Activated naive CD4-positive, alpha-beta T cell treated with anti-CD3 and anti-CD28 coated beads, Interleukin-2, amount 50 U/mL, for 24 hours (primary cell): ENCODE results near the gene C2CD3.
A peak's percentile ranks its signal among the peaks of the same experiment; 100 is the strongest.
"Not testable (repeated sequence)": the region's sequence is repeated elsewhere in the genome, so short reads cannot be mapped to it uniquely, and the experiment has no call there.

ENCODE experiments used
- H3K27ac Mint-ChIP-seq: one replicate; pipeline ENCODE4 v1.8.0; 2021; ENCODE audit warnings: mild to moderate bottlenecking, mixed read lengths
- H3K27me3 Mint-ChIP-seq: one replicate; pipeline ENCODE4 v1.8.0; 2021; ENCODE audit warnings: mixed read lengths
- H3K36me3 Mint-ChIP-seq: one replicate; pipeline ENCODE4 v1.8.0; 2021; ENCODE audit warnings: mixed read lengths
- H3K4me1 Mint-ChIP-seq: one replicate; pipeline ENCODE4 v1.8.0; 2021; ENCODE audit warnings: mixed read lengths
- H3K4me3 Mint-ChIP-seq: one replicate; pipeline ENCODE4 v1.8.0; 2021; ENCODE audit warnings: mild to moderate bottlenecking, mixed read lengths
- H3K9me3 Mint-ChIP-seq: one replicate; pipeline ENCODE4 v1.8.0; 2021; ENCODE audit warnings: mixed read lengths

C2CD3 gene

DNA sequence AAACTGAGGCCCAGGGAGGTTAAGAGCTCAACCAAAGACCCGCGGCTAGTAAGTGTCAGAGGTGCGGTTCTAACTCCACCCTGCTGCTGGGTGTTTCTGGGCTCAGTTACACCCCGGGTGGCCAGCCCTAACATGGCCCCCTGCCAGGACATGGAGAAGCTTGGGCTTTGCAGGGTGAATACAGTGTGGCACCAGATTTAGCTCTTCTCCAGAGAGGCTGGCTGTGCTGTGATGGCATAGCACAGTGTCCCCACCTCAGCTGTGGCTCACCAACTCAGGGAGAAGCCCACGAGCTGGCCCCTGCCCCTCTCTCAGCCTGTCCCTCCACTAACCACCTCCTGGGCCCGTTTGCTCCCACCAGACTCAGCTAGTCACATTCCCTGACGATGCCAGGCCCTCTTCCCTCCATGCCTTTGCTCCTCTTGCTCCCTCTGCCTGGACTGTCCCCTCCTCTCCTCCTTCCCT is 168.9 kb downstream of the C2CD3 start:
- peaks cover 9% of the 10 kb centered on the region for H3K36me3 Mint-ChIP-seq
- H3K27me3 Mint-ChIP-seq: no peaks in the 10 kb centered on the region
- H3K9me3 Mint-ChIP-seq: no peaks in the 10 kb centered on the region
- H3K4me1 Mint-ChIP-seq: peaks cover 68% of the 10 kb centered on the region
- no peak overlapping the region for H3K27ac Mint-ChIP-seq
- H3K4me3 Mint-ChIP-seq: no peak overlapping the region

DNA sequence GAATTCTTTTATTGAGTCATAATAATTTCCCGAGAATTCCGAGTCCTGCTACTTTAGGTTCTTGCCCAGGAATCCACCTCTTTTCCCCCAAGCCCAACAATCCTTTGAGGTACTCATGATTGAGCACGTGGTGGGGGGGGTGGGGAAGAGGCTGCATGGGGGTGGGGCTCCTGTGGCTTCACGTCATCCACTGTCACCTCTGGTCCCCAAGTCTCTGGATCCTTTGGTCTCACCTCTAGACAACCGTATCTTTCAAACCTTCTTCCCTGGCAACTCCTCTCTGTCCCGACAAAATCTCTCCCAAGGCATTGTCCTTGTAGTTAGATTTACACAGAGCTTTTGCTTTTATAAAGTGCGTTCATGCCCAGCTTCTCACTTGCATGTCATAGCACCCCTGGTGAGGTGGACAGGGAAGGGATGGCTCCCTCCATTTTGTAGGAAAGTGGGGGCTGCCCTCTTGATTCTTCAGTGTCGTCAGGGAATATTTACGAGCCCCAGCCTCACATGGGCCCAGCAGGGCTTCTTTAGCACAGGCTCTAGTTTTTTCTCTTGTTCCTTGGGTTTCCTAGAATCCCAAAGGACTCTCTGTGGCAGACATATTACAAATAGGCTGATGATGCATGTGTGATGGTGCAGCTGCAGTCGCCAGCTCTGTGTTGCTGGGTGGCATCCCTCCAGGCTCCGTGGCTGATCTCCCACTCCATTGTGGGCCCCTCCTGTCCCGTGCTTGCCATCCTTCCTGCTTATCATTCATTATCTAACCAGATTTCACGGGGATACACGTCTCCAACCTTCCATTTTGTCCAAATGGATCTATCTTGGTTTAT is 170.3 kb downstream of the C2CD3 start:
- no peaks in the 10 kb centered on the region for H3K9me3 Mint-ChIP-seq
- no peaks in the 10 kb centered on the region for H3K27me3 Mint-ChIP-seq
- H3K36me3 Mint-ChIP-seq: peaks cover 9% of the 10 kb centered on the region
- peaks cover 68% of the 10 kb centered on the region for H3K4me1 Mint-ChIP-seq
- H3K4me3 Mint-ChIP-seq: no peak overlapping the region
- no peak overlapping the region for H3K27ac Mint-ChIP-seq

DNA sequence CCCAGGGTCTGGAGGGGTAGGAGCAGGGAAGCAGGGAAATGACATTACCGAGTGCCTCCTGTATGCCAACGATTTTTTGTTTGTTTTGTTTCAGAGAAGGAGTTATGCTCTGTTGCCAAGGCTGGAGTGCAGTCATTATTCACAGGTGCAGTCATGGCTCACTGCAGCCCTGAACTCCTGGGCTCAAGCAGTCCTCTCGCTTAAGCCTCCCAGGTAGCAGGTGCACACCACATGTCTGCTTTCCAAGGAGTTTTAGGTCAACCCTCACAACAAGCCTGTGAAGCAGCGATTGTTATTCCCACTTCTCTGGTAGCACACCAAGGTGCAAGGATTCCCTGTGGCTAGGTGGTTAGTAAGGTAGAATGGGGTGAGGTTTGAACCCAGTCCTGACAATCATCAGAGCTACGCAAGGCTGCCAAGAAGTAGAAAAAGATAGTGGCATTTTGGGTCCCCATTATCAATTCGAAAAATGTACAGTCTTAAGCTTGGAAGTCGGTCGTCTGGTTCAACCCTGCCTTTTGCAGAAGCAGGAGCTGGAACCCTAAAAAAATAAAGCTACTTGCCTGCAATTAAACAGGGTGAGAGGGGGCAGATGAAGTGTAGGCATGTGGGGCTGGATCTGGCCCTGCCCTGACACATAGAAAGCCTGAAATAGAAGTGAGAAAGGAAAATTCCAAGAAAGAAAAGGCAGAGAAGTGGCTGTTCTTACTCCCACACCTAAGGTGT is 171.1 kb downstream of the C2CD3 start:
- Mint-ChIP-seq H3K36me3 (peaks cover 9% of the 10 kb centered on the region), H3K4me3 (peak overlapping the region; percentile 3), H3K27ac (no peak overlapping the region), H3K9me3 (no peaks in the 10 kb centered on the region), H3K27me3 (no peaks in the 10 kb centered on the region), H3K4me1 (peaks cover 68% of the 10 kb centered on the region)

DNA sequence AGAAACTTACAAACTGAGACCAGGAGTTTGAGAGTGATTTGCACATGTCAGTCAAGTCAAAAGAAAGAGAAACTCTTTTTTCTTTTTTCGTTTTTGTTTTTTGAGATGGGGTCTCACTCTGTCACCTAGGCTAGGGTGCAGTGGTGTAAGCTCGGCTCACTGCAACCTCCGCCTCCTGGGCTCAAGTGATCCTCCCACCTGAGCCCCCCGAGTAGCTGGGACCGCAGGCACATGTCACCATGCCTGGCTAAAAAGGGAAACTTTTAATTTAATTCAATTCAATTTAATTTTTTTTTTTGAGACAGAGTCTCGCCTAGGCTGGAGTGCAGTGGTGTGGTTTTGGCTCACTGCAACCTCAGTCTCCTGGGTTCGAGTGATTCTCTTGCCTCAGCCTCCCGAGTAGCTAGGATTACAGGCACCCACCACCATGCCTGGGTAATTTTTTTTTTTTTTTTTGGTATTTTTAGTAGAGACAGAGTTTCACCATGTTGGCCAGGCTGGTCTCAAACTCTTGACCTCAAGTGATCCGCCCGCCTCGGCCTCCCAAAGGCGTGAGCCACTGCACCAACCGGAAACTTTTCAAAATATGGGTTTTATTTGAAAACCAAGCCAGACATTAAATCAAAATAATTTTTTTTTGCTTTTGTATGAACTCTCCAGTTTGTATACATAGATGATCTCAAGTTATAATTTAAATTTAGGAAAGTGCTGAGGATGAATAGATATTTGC is 171.8 kb downstream of the C2CD3 start:
- H3K9me3 Mint-ChIP-seq: no peaks in the 10 kb centered on the region
- no peaks in the 10 kb centered on the region for H3K27me3 Mint-ChIP-seq
- no peak overlapping the region for H3K4me3 Mint-ChIP-seq
- H3K36me3 Mint-ChIP-seq: peaks cover 9% of the 10 kb centered on the region
- H3K27ac Mint-ChIP-seq: no peak overlapping the region
- peaks cover 67% of the 10 kb centered on the region for H3K4me1 Mint-ChIP-seq

DNA sequence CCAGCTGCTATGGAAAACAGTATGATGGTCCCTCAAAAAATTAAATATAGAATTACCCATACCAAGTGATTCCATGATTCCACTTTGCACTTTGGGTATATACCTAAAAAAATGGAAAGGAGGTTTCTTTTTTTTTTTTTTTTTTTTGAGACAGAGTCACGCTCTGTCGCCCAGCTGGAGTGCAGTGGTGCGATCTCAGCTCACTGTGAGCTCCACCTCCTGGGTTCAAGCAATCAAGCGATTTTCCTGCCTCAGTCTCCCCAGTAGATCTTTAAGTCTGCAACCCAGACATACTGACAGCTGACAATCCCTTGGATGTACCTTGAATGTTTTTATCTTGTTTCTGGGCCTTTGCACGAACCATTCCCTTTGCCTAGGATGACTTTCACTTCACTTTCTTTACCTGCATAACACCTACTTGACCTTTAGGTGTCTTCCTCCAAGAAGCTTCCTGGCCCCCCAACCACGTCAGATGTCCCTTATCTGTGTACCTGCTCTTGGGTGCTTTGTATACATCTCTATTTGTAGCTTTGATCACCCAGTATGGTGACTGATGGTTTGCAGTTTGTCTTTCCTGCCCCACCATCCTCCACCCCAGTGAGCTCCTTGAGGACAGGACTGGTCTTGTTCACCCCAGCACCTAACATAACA is 173.6 kb downstream of the C2CD3 start:
- Mint-ChIP-seq H3K27ac (peak overlapping the region; percentile 42), H3K4me3 (no peak overlapping the region), H3K9me3 (no peaks in the 10 kb centered on the region), H3K4me1 (peaks cover 58% of the 10 kb centered on the region), H3K27me3 (no peaks in the 10 kb centered on the region), H3K36me3 (peaks cover 4% of the 10 kb centered on the region)

DNA sequence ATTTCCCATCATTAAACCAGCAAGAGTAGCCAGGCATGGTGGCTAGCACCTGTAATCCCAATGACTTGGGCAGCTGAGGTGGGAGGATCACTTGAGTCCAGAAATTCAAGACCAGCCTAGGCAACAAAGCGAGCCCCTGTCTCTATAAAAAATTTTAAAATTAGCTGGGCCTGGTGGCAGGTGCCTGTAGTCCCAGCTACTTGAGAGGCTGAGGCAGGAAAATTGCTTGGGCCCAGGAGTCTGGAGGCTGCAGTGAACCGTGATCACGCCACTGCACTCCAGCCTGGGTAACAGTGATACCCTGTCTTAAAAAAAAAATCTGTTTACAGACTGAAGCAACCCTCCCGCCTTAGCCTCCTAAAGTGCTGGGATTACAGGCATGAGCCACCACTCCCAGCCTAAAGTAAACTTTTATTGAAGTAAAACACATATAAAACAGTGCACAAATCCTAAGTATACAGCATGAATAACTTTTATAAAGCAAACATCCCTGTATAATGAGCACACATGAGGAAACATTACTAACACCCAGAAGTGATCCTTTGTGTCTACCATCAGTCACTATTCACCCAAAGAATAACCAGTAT is 174.5 kb downstream of the C2CD3 start:
- Mint-ChIP-seq H3K27me3 (no peaks in the 10 kb centered on the region), H3K36me3 (peaks cover 3% of the 10 kb centered on the region), H3K4me1 (peaks cover 66% of the 10 kb centered on the region), H3K4me3 (peak overlapping the region; percentile 59), H3K27ac (peak overlapping the region; percentile 90), H3K9me3 (no peaks in the 10 kb centered on the region)

DNA sequence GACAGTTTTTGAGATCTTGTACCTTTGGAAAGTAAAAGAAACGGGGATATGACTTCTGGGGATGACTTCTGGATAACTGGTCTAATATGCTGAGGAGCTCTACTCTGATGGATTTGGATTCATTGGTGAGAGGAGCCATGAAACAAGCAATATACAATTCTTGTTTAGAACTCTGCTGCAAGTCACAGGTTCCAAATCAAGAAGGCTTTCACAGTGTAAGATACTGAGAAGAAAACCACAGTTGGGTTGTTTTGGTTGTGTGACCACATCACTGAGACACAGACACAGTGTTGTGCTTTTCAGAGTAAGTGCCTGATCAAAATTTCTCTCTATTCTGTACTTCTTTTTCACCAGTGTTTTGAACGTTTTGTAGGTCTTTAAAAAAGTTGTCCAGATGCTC is 175.1 kb downstream of the C2CD3 start:
- H3K27ac Mint-ChIP-seq: peak overlapping the region; percentile 90
- no peaks in the 10 kb centered on the region for H3K27me3 Mint-ChIP-seq
- H3K4me3 Mint-ChIP-seq: peak overlapping the region; percentile 59
- peaks cover 1% of the 10 kb centered on the region for H3K36me3 Mint-ChIP-seq
- peaks cover 71% of the 10 kb centered on the region for H3K4me1 Mint-ChIP-seq
- H3K9me3 Mint-ChIP-seq: no peaks in the 10 kb centered on the region

DNA sequence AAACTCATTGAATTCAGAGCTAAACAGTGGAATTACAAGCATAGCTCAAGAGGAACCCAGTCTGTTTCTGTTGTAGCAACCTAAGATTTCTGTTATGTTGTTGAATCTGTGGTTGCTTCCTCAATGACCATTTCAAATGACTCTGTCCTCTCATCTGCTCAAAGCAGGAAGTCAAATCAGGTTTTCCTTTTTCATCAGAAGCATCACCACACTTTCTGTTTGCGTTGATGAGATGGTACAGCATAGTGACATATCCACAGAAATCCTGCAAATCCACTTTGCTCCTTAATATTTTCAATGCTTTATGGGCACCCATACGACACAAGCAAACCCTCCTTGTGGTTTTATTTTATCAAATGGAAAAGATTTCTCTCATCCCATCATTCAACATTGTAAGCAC is 175.6 kb downstream of the C2CD3 start:
- Mint-ChIP-seq H3K4me3 (peak overlapping the region; percentile 59), H3K27me3 (no peaks in the 10 kb centered on the region), H3K4me1 (peaks cover 76% of the 10 kb centered on the region), H3K27ac (peak overlapping the region; percentile 90), H3K9me3 (no peaks in the 10 kb centered on the region), H3K36me3 (peaks cover 1% of the 10 kb centered on the region)

DNA sequence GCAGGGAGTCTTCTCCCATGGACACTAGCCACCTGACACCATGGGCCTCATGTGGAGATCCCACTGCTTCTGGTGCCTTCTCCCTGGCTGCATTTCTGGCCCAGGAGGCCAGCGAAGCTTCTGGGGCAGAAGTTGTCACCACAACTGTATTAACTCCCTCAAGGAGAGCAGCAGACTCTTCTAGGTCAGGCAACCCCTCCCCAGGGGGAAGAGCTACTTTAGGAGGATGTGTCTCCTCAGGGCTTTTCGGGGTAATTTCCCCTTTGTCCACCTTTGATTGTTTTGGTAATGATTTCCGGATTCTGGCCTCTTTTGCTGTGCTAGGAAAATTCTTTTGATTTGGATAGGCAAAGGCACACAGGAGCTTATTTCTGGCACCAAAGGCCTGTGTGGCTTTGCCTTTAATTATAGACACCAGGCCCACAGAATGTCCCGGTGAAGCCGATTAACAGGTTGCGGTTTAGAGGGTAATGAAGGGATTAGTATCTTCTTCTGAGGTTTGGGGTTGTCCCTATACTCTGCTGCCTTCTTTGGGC is 179.3 kb downstream of the C2CD3 start:
- Mint-ChIP-seq H3K4me3 (no peak overlapping the region), H3K4me1 (peaks cover 55% of the 10 kb centered on the region), H3K9me3 (no peaks in the 10 kb centered on the region), H3K36me3 (no peaks in the 10 kb centered on the region), H3K27me3 (no peaks in the 10 kb centered on the region), H3K27ac (no peak overlapping the region)

DNA sequence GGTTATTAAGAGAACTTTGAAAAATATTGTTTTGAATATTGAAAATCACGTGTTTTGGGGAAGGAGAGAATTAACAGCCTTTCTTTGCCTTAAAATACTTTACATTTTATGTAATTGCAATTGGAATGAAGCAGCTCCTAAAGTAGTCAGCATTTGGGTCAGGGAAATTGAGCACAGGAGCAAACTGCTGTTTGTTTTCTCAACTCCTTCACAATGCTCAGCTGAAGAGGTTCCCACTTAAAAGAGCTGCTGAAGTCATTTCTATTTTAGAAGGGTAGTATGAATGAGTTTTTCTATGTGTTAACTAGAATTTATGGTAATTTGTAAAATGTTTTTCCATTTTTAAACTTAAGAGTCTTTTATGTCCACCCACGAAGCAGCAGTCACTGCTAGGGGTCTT is 180.1 kb downstream of the C2CD3 start:
- Mint-ChIP-seq H3K4me1 (peaks cover 48% of the 10 kb centered on the region), H3K9me3 (no peaks in the 10 kb centered on the region), H3K4me3 (no peak overlapping the region), H3K36me3 (no peaks in the 10 kb centered on the region), H3K27ac (peak overlapping the region; percentile 51), H3K27me3 (no peaks in the 10 kb centered on the region)

DNA sequence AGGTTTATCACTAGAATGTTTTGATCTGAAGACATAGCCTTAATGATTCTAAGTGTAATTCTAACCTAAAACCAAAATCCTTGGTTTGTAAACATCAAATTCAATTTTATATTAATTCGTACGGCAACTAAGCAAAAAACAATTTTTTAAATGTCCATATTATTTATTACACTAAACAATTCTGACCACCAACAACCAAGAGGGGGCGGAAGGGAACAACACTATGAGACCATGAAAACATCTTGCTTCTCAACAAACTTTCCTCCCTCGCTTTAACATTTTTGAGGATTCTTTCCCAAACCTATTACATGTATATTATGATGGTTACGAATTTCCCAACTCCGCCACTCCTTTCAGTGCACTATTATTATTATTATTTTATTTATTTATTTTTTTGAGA is 181.6 kb downstream of the C2CD3 start:
- Mint-ChIP-seq H3K4me3 (no peak overlapping the region), H3K27me3 (no peaks in the 10 kb centered on the region), H3K36me3 (no peaks in the 10 kb centered on the region), H3K4me1 (peaks cover 44% of the 10 kb centered on the region), H3K27ac (no peak overlapping the region), H3K9me3 (no peaks in the 10 kb centered on the region)

DNA sequence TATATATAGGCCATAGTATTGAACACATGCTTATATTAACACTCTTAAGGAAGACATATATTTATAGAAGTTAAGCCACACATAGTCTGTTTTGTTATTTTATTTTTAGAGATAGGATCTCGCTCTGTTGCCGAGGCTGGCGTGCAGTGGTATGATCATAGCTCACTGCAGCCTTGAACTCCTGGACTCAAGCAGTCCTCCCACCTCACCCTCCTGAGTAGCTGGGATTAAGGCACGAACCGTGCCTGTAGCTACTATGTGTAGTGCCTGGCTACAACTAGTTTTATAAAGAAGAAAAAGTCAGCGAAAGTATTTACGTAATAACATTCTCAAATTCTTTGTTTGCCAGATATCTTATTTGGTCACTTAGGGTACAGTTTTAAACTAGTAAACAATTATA is 182.6 kb downstream of the C2CD3 start:
- H3K36me3 Mint-ChIP-seq: no peaks in the 10 kb centered on the region
- H3K4me3 Mint-ChIP-seq: no peak overlapping the region
- H3K9me3 Mint-ChIP-seq: no peaks in the 10 kb centered on the region
- no peaks in the 10 kb centered on the region for H3K27me3 Mint-ChIP-seq
- peak overlapping the region; percentile 55 for H3K27ac Mint-ChIP-seq
- H3K4me1 Mint-ChIP-seq: peaks cover 52% of the 10 kb centered on the region

DNA sequence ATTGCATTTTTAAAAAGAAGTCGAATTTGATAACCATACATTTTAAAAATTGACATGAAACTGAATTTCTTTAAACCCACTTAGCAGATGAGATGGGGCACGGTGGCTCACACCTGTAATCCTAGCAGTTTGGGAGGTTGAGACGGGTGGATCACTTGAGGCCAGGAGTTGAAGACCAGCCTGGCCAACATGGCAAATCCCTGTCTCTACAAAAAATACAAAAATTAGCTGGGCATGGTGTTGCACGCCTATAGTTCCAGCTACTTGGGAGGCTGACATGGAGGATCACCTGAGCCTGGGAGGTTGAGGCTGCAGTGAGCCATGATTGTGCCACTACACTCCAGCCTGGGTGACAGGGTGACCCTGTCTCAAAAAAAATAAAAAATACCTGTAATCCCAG is 185.1 kb downstream of the C2CD3 start:
- not testable (repeated sequence) for H3K27me3 Mint-ChIP-seq, H3K9me3 Mint-ChIP-seq, H3K27ac Mint-ChIP-seq, H3K36me3 Mint-ChIP-seq
- H3K4me1 Mint-ChIP-seq: peaks cover 44% of the 10 kb centered on the region
- H3K4me3 Mint-ChIP-seq: peak overlapping the region; percentile 16

DNA sequence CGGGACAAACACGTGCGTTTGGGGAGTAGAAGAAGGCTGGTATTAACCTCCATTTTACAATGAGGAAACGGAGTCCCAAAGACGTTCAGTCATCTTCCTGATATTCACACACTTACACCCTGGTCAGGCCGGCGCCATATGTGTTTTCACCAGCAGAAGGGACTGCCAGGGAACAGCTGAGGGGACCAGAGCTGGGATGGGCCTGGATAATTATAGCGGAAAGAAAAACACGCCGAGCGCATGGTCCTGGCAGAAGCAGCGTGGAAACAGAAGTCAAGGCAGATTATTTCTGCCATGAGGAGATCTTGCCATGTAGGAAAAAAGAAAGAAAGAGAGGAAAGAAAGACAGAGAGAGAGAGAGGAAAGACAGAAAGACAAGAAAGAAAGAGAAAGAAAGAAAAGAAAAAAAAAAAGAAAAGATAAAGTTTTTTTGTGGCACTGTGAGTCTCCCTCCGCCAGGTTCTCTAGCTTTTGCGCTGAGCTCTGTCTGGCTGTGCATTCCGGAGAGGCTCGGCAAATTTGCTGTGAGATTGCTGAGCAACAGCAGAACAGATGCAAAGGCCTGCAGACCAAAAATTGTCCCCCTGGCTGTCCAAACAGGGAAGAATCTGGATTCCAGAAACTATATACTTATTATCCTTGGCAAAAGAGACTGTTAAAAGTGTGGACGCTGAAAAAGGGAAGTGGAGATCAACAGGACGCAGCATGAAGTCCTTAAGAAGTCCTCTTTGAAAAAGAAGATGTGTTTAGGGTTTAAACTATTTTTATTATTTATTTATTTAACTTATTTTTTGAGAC is 186.9 kb downstream of the C2CD3 start:
- Mint-ChIP-seq H3K27me3 (no peaks in the 10 kb centered on the region), H3K9me3 (no peaks in the 10 kb centered on the region), H3K4me1 (peaks cover 55% of the 10 kb centered on the region), H3K36me3 (peaks cover 3% of the 10 kb centered on the region), H3K4me3 (peak overlapping the region; percentile 100), H3K27ac (peak overlapping the region; percentile 100)
